Upper lobe of left lung (tissue), 6 donors: ENCODE data around the gene DNAJC1. TPM values are rescaled to one million over a fixed set of nuclear protein-coding genes. Genes with fewer than 3 reads are reported as not detected.

Experiments
- ATAC-seq, 2 donors: fragments of 200-7000 bp; cut with Tn5 transposase; one replicate each; pipeline ENCODE4 v1.9.1; 2022; ENCODE audit warnings: mild to moderate bottlenecking in 2 of 2, moderate library complexity in 2 of 2; ENCODE audit not compliant: low FRiP score in 2 of 2
- DNase-seq, 2 donors: peaks; one replicate each; pipeline ENCODE4 v3.0.0-alpha.2; 2019 to 2020
- H3K27ac ChIP-seq, 4 donors: fragments of 200-600 bp; sonication (generic); one replicate each; pipeline ENCODE4 v1.5.1; 2016 to 2019
- H3K27me3 ChIP-seq, 4 donors: fragments of 200-600 bp; sonication (generic); one replicate each; pipeline ENCODE4 v1.5.1; 2017 to 2019
- H3K36me3 ChIP-seq, 4 donors: fragments of 200-600 bp; sonication (generic); one replicate each; pipeline ENCODE4 v1.5.1; 2016 to 2019
- H3K4me1 ChIP-seq, 4 donors: fragments of 200-600 bp; sonication (generic); one replicate each; pipeline ENCODE4 v1.5.1; 2018 to 2019
- H3K4me3 ChIP-seq, 4 donors: fragments of 200-600 bp; sonication (generic); one replicate each; pipeline ENCODE4 v1.5.1; 2017 to 2019; ENCODE audit warnings: mild to moderate bottlenecking in 2 of 4, moderate library complexity in 1 of 4
- H3K9me3 ChIP-seq, 4 donors: fragments of 200-600 bp; sonication (generic); one replicate each; pipeline ENCODE4 v1.5.1; 2018 to 2019
- EP300 ChIP-seq, 4 donors: sonication (generic); formaldehyde crosslinking; IDR thresholded peaks; one replicate each; pipeline ENCODE4 v1.5.1; 2017; ENCODE audit warnings: antibody characterized with exemption in 4 of 4, control low read depth in 2 of 4
- POLR2A ChIP-seq, 4 donors: fragments of 450-650 bp; IDR thresholded peaks; one replicate each; pipeline ENCODE4 v1.5.1; 2016 to 2017; ENCODE audit warnings: antibody characterized with exemption in 4 of 4, mild to moderate bottlenecking in 2 of 4
- POLR2AphosphoS5 ChIP-seq, 2 donors: sonication (generic); formaldehyde crosslinking; IDR thresholded peaks; one replicate each; pipeline ENCODE4 v1.5.1; 2017; ENCODE audit warnings: antibody characterized with exemption in 2 of 2
- WGBS, 2 donors: methylation state at CpG; one replicate each; pipeline ENCODE4 v1.1.5; 2017 to 2018; 5-methylcytosine and 5-hydroxymethylcytosine counted together
- total RNA-seq, 6 donors: library from RNA; depleted of rRNA in 4 of 6; stranded (reverse); fragments of >200 nt in 4 of 6; gene quantifications; one replicate each; pipeline versions ENCODE4 v1.1.0 to v1.2.1, GENCODE V29; 2016 to 2021
- TF ChIP-seq, protein P1 (sequence below), 6 experiments: fragments of 450-650 bp in 4 of 6; fragments of 200-600 bp in 2 of 6; sonication (generic) in 2 of 6; IDR thresholded peaks; one replicate each; pipeline ENCODE4 v1.5.1; 2016 to 2019; ENCODE audit warnings: antibody characterized with exemption in 6 of 6
- donor health status: DM: no; HTN: no; CAD: no; lungs with moderate emphysema.
- donor health status: DM: no; HTN: yes; CAD: no; lungs with severe emphysema.

DNAJC1 gene
- total RNA-seq, 6 donors from 2014 or later: 30.8 to 106 (median 74.1) TPM

DNA sequence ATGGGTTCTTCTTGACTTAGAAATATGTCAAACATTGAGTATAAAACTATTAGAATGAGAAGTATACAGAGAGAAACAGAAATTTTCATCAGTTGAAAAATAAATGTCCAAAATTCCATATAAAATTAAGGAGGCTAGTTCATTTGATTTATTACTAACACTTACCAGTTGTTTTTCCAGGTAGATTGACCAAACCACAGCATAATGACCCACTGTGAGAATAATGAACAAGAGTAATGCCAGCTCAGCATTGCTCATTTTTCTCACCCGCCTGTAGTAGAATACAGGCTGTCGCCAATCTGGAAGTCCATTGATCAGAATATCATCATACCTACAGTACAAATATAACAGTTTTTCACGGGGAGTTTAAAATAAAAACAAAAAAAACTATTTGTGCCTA is 82.9 kb downstream of the DNAJC1 start:
- no peak for TF ChIP-seq POLR2AphosphoS5 (IDR thresholded peaks at IDR 0.05)
- 98% methylated on average over 3 of the region's 3 CpGs for WGBS, 2 donors
- DNase-seq (no peak), ATAC-seq (no peak)
- Histone ChIP-seq H3K36me3 (peaks cover 0 to 4% (median 0%) of the 10 kb centered on the region in 4 donors), H3K4me3 (no peak overlapping the region), H3K9me3 (no peaks in the 10 kb centered on the region), H3K27ac (no peak overlapping the region), H3K4me1 (no peaks in the 10 kb centered on the region), H3K27me3 (no peaks in the 10 kb centered on the region)

DNA sequence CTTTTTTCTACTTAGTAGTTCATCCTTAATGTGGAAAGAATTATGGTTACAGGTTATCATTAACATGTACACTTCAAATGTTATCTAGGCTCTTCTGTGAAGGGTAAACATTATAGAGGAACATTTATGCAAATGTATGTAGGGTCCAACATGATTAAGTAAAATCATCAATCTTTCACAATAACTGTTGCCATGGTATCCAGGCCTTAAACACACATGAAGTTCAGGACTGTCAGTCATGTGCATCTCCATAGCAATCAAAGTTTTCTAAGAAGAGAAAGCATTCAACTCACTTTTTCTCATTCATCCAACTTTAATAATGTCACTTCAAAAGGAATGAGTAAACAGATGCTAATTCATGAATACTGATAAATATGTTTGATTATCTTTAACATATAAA is 83.6 kb downstream of the DNAJC1 start:
- Histone ChIP-seq H3K4me1 (no peaks in the 10 kb centered on the region), H3K27ac (no peak overlapping the region), H3K9me3 (no peaks in the 10 kb centered on the region), H3K36me3 (peaks cover 0 to 4% (median 0%) of the 10 kb centered on the region in 4 donors), H3K4me3 (no peak overlapping the region), H3K27me3 (no peaks in the 10 kb centered on the region)
- DNase-seq: no peak
- no peak for ATAC-seq
- TF ChIP-seq POLR2AphosphoS5 (IDR thresholded peaks at IDR 0.05) (no peak), EP300 (IDR thresholded peaks at IDR 0.05) (no peak), POLR2A (IDR thresholded peaks at IDR 0.05) (no peak)
- TF ChIP-seq, protein P1, sequence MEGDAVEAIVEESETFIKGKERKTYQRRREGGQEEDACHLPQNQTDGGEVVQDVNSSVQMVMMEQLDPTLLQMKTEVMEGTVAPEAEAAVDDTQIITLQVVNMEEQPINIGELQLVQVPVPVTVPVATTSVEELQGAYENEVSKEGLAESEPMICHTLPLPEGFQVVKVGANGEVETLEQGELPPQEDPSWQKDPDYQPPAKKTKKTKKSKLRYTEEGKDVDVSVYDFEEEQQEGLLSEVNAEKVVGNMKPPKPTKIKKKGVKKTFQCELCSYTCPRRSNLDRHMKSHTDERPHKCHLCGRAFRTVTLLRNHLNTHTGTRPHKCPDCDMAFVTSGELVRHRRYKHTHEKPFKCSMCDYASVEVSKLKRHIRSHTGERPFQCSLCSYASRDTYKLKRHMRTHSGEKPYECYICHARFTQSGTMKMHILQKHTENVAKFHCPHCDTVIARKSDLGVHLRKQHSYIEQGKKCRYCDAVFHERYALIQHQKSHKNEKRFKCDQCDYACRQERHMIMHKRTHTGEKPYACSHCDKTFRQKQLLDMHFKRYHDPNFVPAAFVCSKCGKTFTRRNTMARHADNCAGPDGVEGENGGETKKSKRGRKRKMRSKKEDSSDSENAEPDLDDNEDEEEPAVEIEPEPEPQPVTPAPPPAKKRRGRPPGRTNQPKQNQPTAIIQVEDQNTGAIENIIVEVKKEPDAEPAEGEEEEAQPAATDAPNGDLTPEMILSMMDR (IDR thresholded peaks at IDR 0.05): no peak

DNA sequence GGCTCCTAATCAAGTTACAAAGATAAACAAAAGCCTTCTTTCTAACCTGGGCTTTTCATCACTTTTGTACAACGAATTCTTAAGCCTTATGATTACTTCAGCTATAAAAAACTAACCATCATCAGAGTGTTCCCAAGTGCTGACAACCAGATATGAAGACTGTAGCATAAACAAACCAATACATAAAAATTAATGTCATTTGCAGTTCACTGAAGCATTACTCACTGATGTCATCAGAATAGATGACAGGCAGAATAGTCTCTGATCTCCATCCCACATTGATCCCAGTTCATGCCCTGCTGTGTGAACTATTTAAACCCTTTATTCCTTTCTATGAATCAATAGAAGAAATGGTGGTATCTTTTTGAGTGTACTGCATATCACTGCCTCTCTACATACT is 84.4 kb downstream of the DNAJC1 start:
- Histone ChIP-seq H3K27me3 (no peaks in the 10 kb centered on the region), H3K9me3 (no peaks in the 10 kb centered on the region), H3K36me3 (peaks cover 0 to 4% (median 0%) of the 10 kb centered on the region in 4 donors), H3K4me1 (no peaks in the 10 kb centered on the region), H3K27ac (no peak overlapping the region), H3K4me3 (no peak overlapping the region)
- 64 to 71% methylated on average over 1 of the region's 1 CpG for WGBS, 2 donors
- ATAC-seq (no peak), DNase-seq (no peak)
- no peak for TF ChIP-seq POLR2AphosphoS5 (IDR thresholded peaks at IDR 0.05)
- TF ChIP-seq POLR2A (IDR thresholded peaks at IDR 0.05): no peak
- no peak for TF ChIP-seq EP300 (IDR thresholded peaks at IDR 0.05)
- TF ChIP-seq, protein P1 (IDR thresholded peaks at IDR 0.05): no peak

DNA sequence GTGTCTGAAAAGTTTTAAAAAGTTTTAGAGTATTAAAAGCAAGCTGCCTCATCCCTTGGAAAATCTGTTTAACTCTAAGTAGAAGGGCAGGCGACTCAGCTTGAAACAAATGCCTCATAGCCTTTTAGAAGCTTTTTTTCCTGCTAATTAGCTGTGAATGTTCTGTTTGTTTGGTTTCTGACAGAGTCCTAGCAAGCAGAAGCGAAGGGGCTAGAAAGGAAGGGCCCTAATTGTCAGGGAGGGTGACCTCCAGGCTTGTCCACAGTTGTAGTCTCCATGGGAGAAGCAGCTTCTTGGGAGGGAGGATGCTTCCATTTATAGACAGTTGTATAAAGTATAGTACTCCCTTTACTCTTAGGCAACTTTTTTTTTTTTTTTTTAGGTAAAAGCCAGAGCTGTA is 90.9 kb downstream of the DNAJC1 start:
- Histone ChIP-seq H3K9me3 (no peaks in the 10 kb centered on the region), H3K27me3 (no peaks in the 10 kb centered on the region), H3K4me3 (no peak overlapping the region), H3K27ac (no peak overlapping the region), H3K36me3 (no peaks in the 10 kb centered on the region), H3K4me1 (no peaks in the 10 kb centered on the region)
- DNase-seq (no peak), ATAC-seq (no peak)
- WGBS, 2 donors: 81 to 84% methylated on average over 2 of the region's 2 CpGs
- TF ChIP-seq POLR2A (IDR thresholded peaks at IDR 0.05) (no peak), POLR2AphosphoS5 (IDR thresholded peaks at IDR 0.05) (no peak), EP300 (IDR thresholded peaks at IDR 0.05) (no peak)
- TF ChIP-seq, protein P1 (IDR thresholded peaks at IDR 0.05): no peak

DNA sequence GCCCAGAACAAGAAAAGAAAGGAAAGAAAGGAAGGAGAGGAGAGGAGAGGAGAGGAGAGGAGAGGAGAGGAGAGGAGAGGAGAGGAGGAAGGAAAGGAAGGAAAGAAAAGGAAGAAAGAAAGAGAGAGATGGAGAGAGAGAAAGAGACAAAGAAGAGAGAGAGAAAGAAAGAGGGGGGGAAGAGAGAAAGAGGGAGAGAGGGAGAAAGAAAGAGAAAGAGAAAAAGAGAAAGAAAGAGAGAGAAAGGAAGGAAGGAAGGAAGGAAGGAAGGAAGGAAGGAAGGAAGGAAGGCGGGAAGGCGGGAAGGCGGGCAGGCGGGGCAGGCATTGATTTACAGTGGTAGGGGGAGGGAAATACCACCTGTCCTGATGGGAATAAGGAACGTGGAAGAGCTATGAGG is 92.7 kb downstream of the DNAJC1 start:
- ATAC-seq (no peak), DNase-seq (no peak)
- Histone ChIP-seq H3K9me3 (no peaks in the 10 kb centered on the region), H3K4me3 (no peak overlapping the region), H3K36me3 (no peaks in the 10 kb centered on the region), H3K4me1 (no peaks in the 10 kb centered on the region), H3K27me3 (no peaks in the 10 kb centered on the region), H3K27ac (no peak overlapping the region)
- TF ChIP-seq EP300 (IDR thresholded peaks at IDR 0.05): no peak
- whole genome bisulfite sequencing, 2 donors: 94 to 98% methylated on average over 5 of the region's 5 CpGs

DNA sequence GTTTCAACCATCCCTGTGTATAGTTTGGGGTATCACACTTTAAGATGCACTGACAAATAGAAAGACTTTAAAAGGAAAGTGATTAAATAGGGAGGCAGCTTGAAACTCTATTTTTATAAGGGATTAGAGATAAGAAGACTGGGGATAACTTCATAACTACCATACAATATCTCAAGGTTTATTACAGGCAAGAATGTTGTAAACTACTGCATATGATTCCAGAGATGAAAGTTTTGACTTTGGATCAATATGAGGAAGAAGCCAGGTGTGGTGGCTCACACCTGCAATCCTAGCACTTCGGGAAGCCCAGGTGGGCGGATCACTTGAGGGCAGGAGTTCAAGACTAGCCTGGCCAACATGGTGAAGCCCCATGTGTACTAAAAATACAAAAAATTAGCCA is 96.1 kb downstream of the DNAJC1 start:
- ATAC-seq: no peak
- DNase-seq: no peak
- no peaks in the 10 kb centered on the region for H3K4me1 ChIP-seq
- no peaks in the 10 kb centered on the region for H3K27me3 ChIP-seq
- WGBS, 2 donors: 97% methylated on average over 2 of the region's 2 CpGs
- no peaks in the 10 kb centered on the region for H3K9me3 ChIP-seq
- no peak overlapping the region for H3K4me3 ChIP-seq
- TF ChIP-seq POLR2A (IDR thresholded peaks at IDR 0.05) (no peak), EP300 (IDR thresholded peaks at IDR 0.05) (no peak)
- H3K27ac ChIP-seq: no peak overlapping the region
- H3K36me3 ChIP-seq: peaks cover 0 to 15% (median 0%) of the 10 kb centered on the region in 4 donors
